NCI-H2196 (cell line): Measurements from ENCODE around the gene SYT2.
"Not testable (repeated sequence)": the region's sequence is repeated elsewhere in the genome, so short reads cannot be mapped to it uniquely, and the experiment has no call there.

Experiments
- DNase-seq: peaks from one replicate; lab custom pipeline; 2025; ENCODE audit not compliant: unreplicated experiment; lab: John Stamatoyannopoulos, UW

Gene SYT2

GRCh38 chr1:202710070-202711045 is at the start of gene SYT2:
Gene SYT2, minus strand, starts transcription at chr1:202710454. Its CDS starts 104,682 bp downstream, at chr1:202605772.
- peak; percentile 19 for DNase-seq

- no peak for DNase-seq
Observed at GRCh38 chr1:202756391-202756790, 46.1 kb upstream of the SYT2 start.

GRCh38 chr1:202754293-202754692 is 44.0 kb upstream of the SYT2 start:
- no peak for DNase-seq

GRCh38 chr1:202752774-202753173 is 42.5 kb upstream of the SYT2 start:
- DNase-seq, result no peak

- no peak for DNase-seq
Observed at GRCh38 chr1:202750761-202751160, 40.5 kb upstream of the SYT2 start.

- DNase-seq, result no peak
Observed at GRCh38 chr1:202750024-202750423, 39.8 kb upstream of the SYT2 start.

- DNase-seq, result no peak
Observed at GRCh38 chr1:202745323-202745888, 35.2 kb upstream of the SYT2 start.

GRCh38 chr1:202744770-202745169 is 34.5 kb upstream of the SYT2 start:
- not testable (repeated sequence) for DNase-seq

- DNase-seq, result no peak
Observed at GRCh38 chr1:202742496-202742895, 32.2 kb upstream of the SYT2 start.

- no peak for DNase-seq
Observed at GRCh38 chr1:202733251-202733650, 23.0 kb upstream of the SYT2 start.

- no peak for DNase-seq
Observed at GRCh38 chr1:202728951-202729350, 18.7 kb upstream of the SYT2 start.

- no peak for DNase-seq
Observed at GRCh38 chr1:202725526-202725925, 15.3 kb upstream of the SYT2 start.

- DNase-seq, result no peak
Observed at GRCh38 chr1:202723708-202724107, 13.5 kb upstream of the SYT2 start.

GRCh38 chr1:202723046-202723445 is 12.8 kb upstream of the SYT2 start:
- DNase-seq, result not testable (repeated sequence)

GRCh38 chr1:202716654-202717053 is 6.4 kb upstream of the SYT2 start:
- DNase-seq, result no peak

- not testable (repeated sequence) for DNase-seq
Observed at GRCh38 chr1:202714202-202714601, 3.9 kb upstream of the SYT2 start.

GRCh38 chr1:202713110-202713509 is 2.9 kb upstream of the SYT2 start:
- no peak for DNase-seq

GRCh38 chr1:202711949-202712635 is 1.8 kb upstream of the SYT2 start:
- no peak for DNase-seq

GRCh38 chr1:202709276-202710041 is 795 bp downstream of the SYT2 start:
- DNase-seq, result no peak

GRCh38 chr1:202708456-202709275 is 1.6 kb downstream of the SYT2 start:
- DNase-seq, result no peak
